ENCODE results near the gene NUDT22.
A peak's percentile ranks its signal among the peaks of the same experiment; 100 is the strongest.

The NUDT22 gene

GRCh38 chr11:64225608-64226506 is at the start of gene NUDT22, which contains the start of gene TRPT1:
NUDT22 (plus strand) TSS chr11:64226274; CDS start chr11:64226653, 379 bp downstream.
TRPT1 (minus strand) TSS chr11:64226186; CDS start chr11:64225860, 326 bp downstream.
- no peak for DNase-seq (ENCODE audit: low read depth)

GRCh38 chr11:64176751-64177150 is 49.3 kb upstream of the NUDT22 start:
- no peak for DNase-seq (ENCODE audit: low read depth)

GRCh38 chr11:64178203-64178602 is 47.9 kb upstream of the NUDT22 start:
- DNase-seq (ENCODE audit: low read depth): no peak

GRCh38 chr11:64178951-64179639 is 47.0 kb upstream of the NUDT22 start:
- no peak for DNase-seq (ENCODE audit: low read depth)

- no peak for DNase-seq (ENCODE audit: low read depth)
These were observed 45.2 kb upstream of the NUDT22 start for GRCh38 chr11:64180891-64181290.

- DNase-seq (ENCODE audit: low read depth): peak; percentile 84
These were observed 44.3 kb upstream of the NUDT22 start for GRCh38 chr11:64181506-64182411.

GRCh38 chr11:64183890-64184289 is 42.2 kb upstream of the NUDT22 start:
- no peak for DNase-seq (ENCODE audit: low read depth)

- DNase-seq (ENCODE audit: low read depth): no peak
These were observed 40.8 kb upstream of the NUDT22 start for GRCh38 chr11:64185175-64185692.

GRCh38 chr11:64185693-64186491 is 40.2 kb upstream of the NUDT22 start, which contains the start of gene STIP1:
STIP1 (plus strand) TSS chr11:64186171; CDS start chr11:64186262, 91 bp downstream.
- DNase-seq (ENCODE audit: low read depth): peak; percentile 100

- no peak for DNase-seq (ENCODE audit: low read depth)
These were observed 39.4 kb upstream of the NUDT22 start for GRCh38 chr11:64186492-64187165.

- no peak for DNase-seq (ENCODE audit: low read depth)
These were observed 33.6 kb upstream of the NUDT22 start for GRCh38 chr11:64192434-64192833.

- DNase-seq (ENCODE audit: low read depth): no peak
These were observed 29.4 kb upstream of the NUDT22 start for GRCh38 chr11:64196626-64197025.

- no peak for DNase-seq (ENCODE audit: low read depth)
These were observed 27.6 kb upstream of the NUDT22 start for GRCh38 chr11:64198511-64198910.

- no peak for DNase-seq (ENCODE audit: low read depth)
These were observed 24.5 kb upstream of the NUDT22 start for GRCh38 chr11:64201543-64201942.

- DNase-seq (ENCODE audit: low read depth): no peak
These were observed 23.1 kb upstream of the NUDT22 start for GRCh38 chr11:64202992-64203391.

- DNase-seq (ENCODE audit: low read depth): no peak
These were observed 22.5 kb upstream of the NUDT22 start for GRCh38 chr11:64203421-64204079.

- no peak for DNase-seq (ENCODE audit: low read depth)
These were observed 22.0 kb upstream of the NUDT22 start for GRCh38 chr11:64204080-64204440.

- peak; percentile 86 for DNase-seq (ENCODE audit: low read depth)
These were observed 21.5 kb upstream of the NUDT22 start for GRCh38 chr11:64204464-64204989.

- no peak for DNase-seq (ENCODE audit: low read depth)
These were observed 19.4 kb upstream of the NUDT22 start, which contains the start of gene FERMT3 for GRCh38 chr11:64206457-64207255. FERMT3 (plus strand) TSS chr11:64206721; CDS start chr11:64207365, 644 bp downstream.

All from non-pigmented ciliary epithelial cell (primary cell).